GM23248 (cell line): Measurements from ENCODE around the gene KISS1. TPM values are rescaled to one million over a fixed set of nuclear protein-coding genes. Genes with fewer than 3 reads are reported as not detected.

ENCODE experiments used
- DNase-seq: peaks from one replicate; pipeline ENCODE4 v3.0.0-alpha.2; 2015
- H2AFZ ChIP-seq: fragments of 200-600 bp; sonication (generic); 2 replicates; pipeline ENCODE4 v1.6.1; 2016; ENCODE audit warnings: antibody characterized with exemption
- H3F3A ChIP-seq: fragments of 200-600 bp; sonication (generic); 2 replicates; pipeline ENCODE4 v1.6.1; 2016; ENCODE audit warnings: mild to moderate bottlenecking, antibody characterized with exemption, mixed run types; ENCODE audit not compliant: insufficient read depth
- H3K27ac ChIP-seq: fragments of 200-600 bp; sonication (generic); 2 replicates; pipeline ENCODE4 v1.5.1; 2016; ENCODE audit warnings: mild to moderate bottlenecking
- H3K27me3 ChIP-seq: fragments of 200-600 bp; sonication (generic); replicated peaks from 2 replicates; pipeline ENCODE4 v1.6.1; 2016; ENCODE audit warnings: mild to moderate bottlenecking; ENCODE audit not compliant: insufficient read depth
- H3K36me3 ChIP-seq: fragments of 200-600 bp; sonication (generic); 2 replicates; pipeline ENCODE4 v1.6.1; 2016; ENCODE audit warnings: low read depth, mild to moderate bottlenecking
- H3K4me1 ChIP-seq: fragments of 200-600 bp; sonication (generic); 2 replicates; pipeline ENCODE4 v1.6.1; 2016; ENCODE audit warnings: mild to moderate bottlenecking; ENCODE audit not compliant: insufficient read depth
- H3K4me2 ChIP-seq: fragments of 200-600 bp; sonication (generic); one replicate; pipeline ENCODE4 v1.6.1; 2016; ENCODE audit warnings: mild to moderate bottlenecking; ENCODE audit not compliant: unreplicated experiment
- H3K4me3 ChIP-seq: fragments of 200-600 bp; sonication (generic); 2 replicates; pipeline ENCODE4 v1.5.1; 2016; ENCODE audit warnings: mild to moderate bottlenecking
- H3K79me2 ChIP-seq: fragments of 200-600 bp; sonication (generic); 2 replicates; pipeline ENCODE4 v1.6.1; 2016; ENCODE audit warnings: mild to moderate bottlenecking; ENCODE audit not compliant: insufficient read depth
- H3K9ac ChIP-seq: fragments of 200-600 bp; sonication (generic); 2 replicates; pipeline ENCODE4 v1.6.1; 2016; ENCODE audit warnings: mild to moderate bottlenecking
- H3K9me2 ChIP-seq: fragments of 200-600 bp; sonication (generic); 2 replicates; pipeline ENCODE4 v1.6.1; 2016; ENCODE audit warnings: mixed run types, mild to moderate bottlenecking, moderate library complexity; ENCODE audit not compliant: insufficient read depth
- H3K9me3 ChIP-seq: fragments of 200-600 bp; sonication (generic); one replicate; pipeline ENCODE4 v1.6.1; 2017; ENCODE audit warnings: low read depth
- H4K20me1 ChIP-seq: fragments of 200-600 bp; sonication (generic); 2 replicates; pipeline ENCODE4 v1.6.0; 2016; ENCODE audit not compliant: insufficient read depth
- EZH2 ChIP-seq: fragments of 200-600 bp; sonication (generic); IDR thresholded peaks from 2 replicates; pipeline ENCODE4 v1.6.1; 2018; ENCODE audit warnings: antibody characterized with exemption, mild to moderate bottlenecking; ENCODE audit not compliant: insufficient read depth, poor library complexity, severe bottlenecking
- EZH2phosphoT487 ChIP-seq: fragments of 200-600 bp; sonication (generic); IDR thresholded peaks from 2 replicates; pipeline ENCODE4 v1.6.1; 2018; ENCODE audit warnings: antibody characterized with exemption, moderate library complexity, mild to moderate bottlenecking, low read depth; ENCODE audit not compliant: insufficient read depth
- WGBS, 2 experiments: methylation state at CpG; one replicate each; pipeline ENCODE4 v1.1.6; 2015 to 2017; ENCODE audit warnings: low lambda C conversion rate in 2 of 2, low coverage in 1 of 2; ENCODE audit errors: missing lambda C conversion rate in 2 of 2; 5-methylcytosine and 5-hydroxymethylcytosine counted together
- in situ Hi-C: fragments of 300-500 bp; cut with MboI; formaldehyde crosslinking; loops from 2 replicates; pipeline ENCODE4 v1.15.0; 2020
- polyA plus RNA-seq: library from polyadenylated mRNA; unstranded; fragments of >200 nt; fragmentation: Nextera tagmentation; extraction: Ambion mirVana; gene quantifications from 2 replicates; pipeline ENCODE4 v1.2.1, GENCODE V29; 2016
- total RNA-seq: library from RNA; depleted of rRNA; stranded (reverse); fragments of >200 nt; shearing (Covaris generic); gene quantifications from 2 replicates; pipeline ENCODE4 v1.2.3, GENCODE V29; 2014

The KISS1 gene
- total and polyA plus RNA-seq, 2 experiments from 2014 or later: not detected

- no peaks in the 10 kb centered on the region for H4K20me1 ChIP-seq
- no peak overlapping the region for H3K4me2 ChIP-seq
- H3K4me3 ChIP-seq: no peak overlapping the region
- TF ChIP-seq EZH2phosphoT487 (no peak), EZH2 (no peak)
- no peak overlapping the region for H3K9ac ChIP-seq
- in situ Hi-C loops: no loop called here
- no peaks in the 10 kb centered on the region for H3K9me3 ChIP-seq
- no peaks in the 10 kb centered on the region for H3F3A ChIP-seq
- H3K9me2 ChIP-seq: no peaks in the 10 kb centered on the region
- no peaks in the 10 kb centered on the region for H3K79me2 ChIP-seq
- no peak for DNase-seq
- no peak overlapping the region for H2AFZ ChIP-seq
- H3K27me3 ChIP-seq: no peaks in the 10 kb centered on the region
- H3K4me1 ChIP-seq: no peaks in the 10 kb centered on the region
- no peak overlapping the region for H3K27ac ChIP-seq
- H3K36me3 ChIP-seq: no peaks in the 10 kb centered on the region
- WGBS, 2 experiments: 36 to 38% methylated on average over 14 of the region's 14 CpGs
Measured at GRCh38 chr1:204161609-204162493, 34.4 kb downstream of the KISS1 start.

- Histone ChIP-seq H3K27me3 (no peaks in the 10 kb centered on the region), H3K4me2 (no peak overlapping the region), H3K36me3 (no peaks in the 10 kb centered on the region), H3K4me1 (no peaks in the 10 kb centered on the region), H3K79me2 (no peaks in the 10 kb centered on the region), H2AFZ (no peak overlapping the region), H3K9me3 (no peaks in the 10 kb centered on the region), H4K20me1 (no peaks in the 10 kb centered on the region), H3K4me3 (no peak overlapping the region), H3K27ac (no peak overlapping the region), H3F3A (no peaks in the 10 kb centered on the region), H3K9me2 (no peaks in the 10 kb centered on the region), H3K9ac (no peak overlapping the region)
- 54 to 55% methylated on average over 4 to 6 of the region's 6 CpGs for WGBS, 2 experiments
- in situ Hi-C loops: loop anchor here (5.0 kb wide), 1 partner anchor 49 kb away; no protein-coding TSS in a partner anchor
- no peak for TF ChIP-seq EZH2
- DNase-seq: no peak
Measured at GRCh38 chr1:204157962-204158361, 38.3 kb downstream of the KISS1 start.

- 77 to 85% methylated on average over 10 of the region's 10 CpGs for WGBS, 2 experiments
- no peaks in the 10 kb centered on the region for H3K9me2 ChIP-seq
Measured at GRCh38 chr1:204155881-204156280, 40.4 kb downstream of the KISS1 start.

GRCh38 chr1:204154568-204155255 lies 41.6 kb downstream of the KISS1 start:
- no peak for DNase-seq

More at GRCh38 chr1:204155881-204156280, 40.4 kb downstream of the KISS1 start:
- Histone ChIP-seq H3K4me2 (no peak overlapping the region), H3K27ac (no peak overlapping the region), H4K20me1 (no peaks in the 10 kb centered on the region), H3K79me2 (no peaks in the 10 kb centered on the region), H3F3A (no peaks in the 10 kb centered on the region), H3K9me3 (no peaks in the 10 kb centered on the region), H3K4me3 (no peak overlapping the region), H3K27me3 (no peaks in the 10 kb centered on the region), H2AFZ (no peak overlapping the region), H3K4me1 (no peaks in the 10 kb centered on the region), H3K9ac (no peak overlapping the region), H3K36me3 (no peaks in the 10 kb centered on the region)
- no peak for DNase-seq
- TF ChIP-seq EZH2: no peak
- no peak for TF ChIP-seq EZH2phosphoT487
- in situ Hi-C loops: loop anchor here (5.0 kb wide), 1 partner anchor 51 kb away; no protein-coding TSS in a partner anchor

More at GRCh38 chr1:204154568-204155255, 41.6 kb downstream of the KISS1 start:
- Histone ChIP-seq H3K27me3 (no peaks in the 10 kb centered on the region), H2AFZ (no peak overlapping the region), H3F3A (no peaks in the 10 kb centered on the region; the same call in 1 of the 2 replicates), H3K27ac (no peak overlapping the region), H3K4me2 (no peak overlapping the region), H3K9me2 (no peaks in the 10 kb centered on the region), H3K4me1 (no peaks in the 10 kb centered on the region), H3K79me2 (no peaks in the 10 kb centered on the region), H4K20me1 (no peaks in the 10 kb centered on the region), H3K9me3 (no peaks in the 10 kb centered on the region), H3K4me3 (no peak overlapping the region), H3K9ac (no peak overlapping the region), H3K36me3 (no peaks in the 10 kb centered on the region)
- TF ChIP-seq EZH2: no peak
- TF ChIP-seq EZH2phosphoT487: no peak
- in situ Hi-C loops: loop anchor here (5.0 kb wide), 1 partner anchor 53 kb away; no protein-coding TSS in a partner anchor
- 90 to 91% methylated on average over 15 of the region's 15 CpGs for WGBS, 2 experiments
